G401 (cell line): ENCODE results near the gene DDX54. TPM values are rescaled to one million over a fixed set of nuclear protein-coding genes. Genes with fewer than 3 reads are reported as not detected.

Experiments used
- DNase-seq: peaks from one replicate; pipeline ENCODE4 v3.0.0-alpha.2; 2015; ENCODE audit warnings: low spot score
- in situ Hi-C: cut with HindIII; loops from 2 replicates; pipeline ENCODE4 v1.10.0; 2016; ENCODE audit warnings: low sequenced_read_pairs, mixed read lengths
- total RNA-seq: library from RNA; depleted of rRNA; stranded (reverse); fragments of >200 nt; shearing (Covaris generic); gene quantifications from 2 replicates; pipeline ENCODE4 v1.2.3, GENCODE V29; 2014

The DDX54 gene
- total RNA-seq, 1 experiment from 2014 or later = 130 TPM

DNA sequence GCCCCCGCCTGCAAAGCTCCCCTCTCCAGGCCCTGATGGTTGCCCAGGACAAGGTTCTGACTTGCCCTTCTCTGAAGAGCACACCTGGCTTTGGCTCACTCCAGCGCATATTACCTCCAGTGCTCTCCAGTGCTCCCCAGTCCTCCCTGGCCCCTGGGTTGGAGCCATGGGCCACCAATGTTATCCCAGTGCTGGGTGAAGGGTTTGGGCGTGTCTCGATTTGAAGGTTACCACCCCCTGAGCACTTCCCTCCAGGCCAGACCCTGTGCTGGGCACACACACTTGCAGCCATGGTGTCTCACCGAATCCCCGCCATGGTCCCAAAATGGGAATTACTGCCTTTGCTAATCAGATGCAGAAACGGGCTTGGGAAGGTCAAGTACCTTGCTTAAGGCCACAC is 11.3 kb upstream of the DDX54 start:
- in situ Hi-C loops = no loop called here
- DNase-seq = no peak

DNA sequence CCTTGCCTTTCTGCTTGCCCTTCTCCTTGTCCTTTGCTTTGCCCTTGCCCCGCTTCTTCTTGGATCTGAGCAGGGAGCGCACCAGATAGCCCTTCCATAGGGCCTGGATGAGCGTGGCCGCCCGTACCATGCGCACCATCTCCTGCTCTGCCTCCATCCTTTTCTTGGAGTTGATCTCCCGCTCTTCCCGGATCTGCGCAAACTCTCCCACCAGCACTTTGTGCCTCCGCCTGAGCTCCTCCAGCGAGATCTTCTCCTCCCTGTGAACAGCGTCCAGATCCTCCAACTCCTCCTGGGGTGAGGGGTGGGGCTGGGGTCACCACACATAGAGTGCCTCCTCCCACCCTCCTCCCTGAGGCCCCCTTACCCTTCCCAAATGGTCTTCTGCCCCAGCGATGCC is 10.3 kb upstream of the DDX54 start:
- in situ Hi-C loops = no loop called here
- no peak for DNase-seq

DNA sequence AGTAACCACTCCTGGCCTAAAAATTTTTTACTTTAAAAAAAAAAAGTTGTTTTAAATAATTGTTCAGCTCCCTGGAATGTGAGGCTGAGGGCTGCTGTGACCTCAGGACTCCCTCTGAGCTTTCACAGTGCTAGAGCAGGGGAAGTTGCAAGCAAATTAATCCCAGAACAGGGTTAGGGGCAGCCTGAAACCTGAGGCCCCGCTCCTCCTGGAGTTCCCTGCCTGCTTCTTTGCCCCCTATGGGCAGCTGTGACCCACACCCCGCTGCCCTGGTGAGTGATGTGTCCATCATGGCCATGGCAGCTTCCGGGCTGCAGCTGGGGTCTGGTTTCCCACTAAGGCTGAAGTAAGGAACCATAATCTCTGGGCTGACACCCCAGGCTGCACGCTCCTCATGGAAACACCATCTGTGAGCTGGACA is 9.7 kb upstream of the DDX54 start:
- DNase-seq = no peak
- in situ Hi-C loops = no loop called here

DNA sequence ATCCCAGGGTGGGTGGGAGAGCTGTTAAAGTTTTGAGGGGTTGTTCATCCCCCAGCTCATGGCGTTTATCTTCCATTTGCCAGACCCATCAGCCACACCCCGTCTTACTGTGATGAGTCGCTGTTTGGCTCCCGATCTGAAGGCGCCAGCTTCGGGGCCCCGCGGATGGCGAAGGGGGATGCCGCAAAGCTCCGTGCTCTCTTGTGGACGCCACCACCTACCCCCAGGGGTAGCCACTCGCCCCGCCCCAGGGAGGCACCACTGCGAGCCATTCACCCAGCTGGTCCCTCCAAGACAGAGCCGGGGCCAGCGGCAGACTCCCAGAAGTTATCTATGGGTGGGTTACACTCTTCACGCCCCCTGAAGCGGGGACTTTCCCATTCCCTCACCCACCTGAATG is 5.9 kb upstream of the DDX54 start:
- in situ Hi-C loops = no loop called here
- DNase-seq = no peak

DNA sequence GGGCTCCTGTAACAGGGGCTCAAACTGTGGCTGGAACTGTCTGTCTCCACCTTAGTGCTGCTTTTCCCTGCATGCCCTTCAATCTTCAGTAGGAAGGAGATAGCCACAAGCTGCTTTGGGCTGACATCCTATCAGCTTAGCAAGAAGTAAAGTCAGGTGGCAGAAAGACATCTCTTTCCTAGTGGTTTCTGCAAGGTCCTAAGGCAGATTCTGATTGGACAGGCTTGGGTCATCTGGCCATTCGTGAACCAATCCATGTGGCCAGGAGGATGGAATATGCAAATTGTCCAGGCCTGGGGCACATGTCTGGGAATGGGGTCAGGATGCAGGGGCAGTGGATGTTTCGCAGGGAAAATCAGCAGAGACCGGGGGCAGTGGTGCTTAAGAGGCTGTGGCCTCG is 5.5 kb upstream of the DDX54 start:
- in situ Hi-C loops = no loop called here
- peak; percentile 67 for DNase-seq

DNA sequence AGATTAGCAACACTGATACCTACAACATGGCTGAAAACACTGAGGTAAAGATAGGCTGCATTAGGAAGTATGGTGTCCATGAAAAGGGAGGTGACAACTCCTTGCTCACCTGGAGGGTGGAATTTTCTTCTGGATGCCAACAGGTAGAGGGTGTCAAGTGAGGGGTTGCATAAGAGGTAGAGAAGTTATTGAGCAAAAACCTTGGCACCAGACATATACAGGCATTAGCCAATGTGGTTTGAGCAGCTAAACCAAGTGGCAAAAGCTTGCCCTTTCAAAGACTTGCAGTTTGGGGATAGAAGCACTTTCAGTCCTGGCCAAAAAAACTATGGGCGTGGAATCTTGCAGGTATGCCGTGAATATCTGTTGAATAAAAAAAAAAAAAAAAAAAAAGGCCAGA is 4.1 kb upstream of the DDX54 start:
- DNase-seq = no peak
- in situ Hi-C loops = no loop called here

DNA sequence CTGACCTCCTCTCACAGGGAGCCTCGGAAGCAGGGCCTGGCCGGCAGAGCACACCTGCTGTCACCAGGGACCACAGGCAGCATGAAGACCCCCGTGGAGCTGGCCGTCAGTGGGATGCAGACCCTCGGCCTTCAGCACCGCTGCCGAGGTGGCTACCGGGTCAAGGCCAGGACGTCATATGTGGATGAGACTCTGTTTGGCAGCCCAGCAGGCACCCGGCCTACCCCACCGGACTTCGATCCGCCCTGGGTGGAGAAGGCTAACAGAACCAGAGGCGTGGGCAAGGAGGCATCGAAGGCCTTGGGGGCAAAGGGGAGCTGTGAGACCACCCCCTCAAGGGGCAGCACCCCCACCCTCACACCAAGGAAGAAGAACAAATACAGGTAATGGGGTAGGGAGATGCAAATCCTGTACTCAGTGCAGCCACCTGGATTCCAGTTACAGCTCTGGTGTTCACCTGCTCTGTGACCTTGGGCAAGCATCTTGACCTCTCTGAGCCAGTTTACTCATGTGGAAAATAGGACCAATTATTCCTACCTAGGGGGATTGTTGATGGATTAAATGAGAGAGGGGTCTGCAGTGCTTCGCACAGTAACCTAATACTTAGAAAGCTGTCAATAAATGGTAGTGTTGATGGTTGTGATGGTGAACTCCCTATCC is 1.5 kb upstream of the DDX54 start:
- DNase-seq = no peak
- in situ Hi-C loops = no loop called here

DNA sequence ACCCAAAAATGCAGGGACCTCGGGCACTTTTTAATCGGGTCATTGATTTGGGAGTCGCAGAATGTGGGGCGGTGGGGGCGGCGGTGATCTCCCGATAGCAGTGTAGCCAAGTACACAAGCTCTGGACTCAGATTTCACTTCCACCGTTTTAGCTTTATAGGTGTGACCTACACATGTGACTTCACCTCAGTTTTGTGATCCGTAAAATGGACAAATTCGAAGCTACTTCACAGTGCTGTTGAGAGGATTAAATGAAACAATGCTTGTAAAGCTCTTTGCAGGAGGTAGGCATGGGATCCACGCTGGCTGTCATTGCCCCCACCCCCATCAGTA is 721 bp upstream of the DDX54 start:
- in situ Hi-C loops = no loop called here
- DNase-seq = no peak

DNA sequence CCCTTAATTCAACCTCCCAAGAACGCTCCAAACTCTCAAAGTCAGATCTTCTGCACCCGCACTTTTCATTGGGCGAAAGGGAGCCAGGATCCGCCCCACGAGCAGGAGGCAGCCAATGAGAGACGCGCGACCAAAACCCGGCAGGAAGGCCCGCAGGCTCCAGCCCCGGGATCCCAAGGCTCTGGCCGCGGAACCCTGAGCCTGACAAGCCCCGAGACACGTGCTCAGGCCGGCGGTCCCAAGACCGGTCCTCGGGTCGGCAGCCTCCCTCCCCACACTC is 438 bp downstream of the DDX54 start:
- DNase-seq = peak; percentile 86
- in situ Hi-C loops = no loop called here

DNA sequence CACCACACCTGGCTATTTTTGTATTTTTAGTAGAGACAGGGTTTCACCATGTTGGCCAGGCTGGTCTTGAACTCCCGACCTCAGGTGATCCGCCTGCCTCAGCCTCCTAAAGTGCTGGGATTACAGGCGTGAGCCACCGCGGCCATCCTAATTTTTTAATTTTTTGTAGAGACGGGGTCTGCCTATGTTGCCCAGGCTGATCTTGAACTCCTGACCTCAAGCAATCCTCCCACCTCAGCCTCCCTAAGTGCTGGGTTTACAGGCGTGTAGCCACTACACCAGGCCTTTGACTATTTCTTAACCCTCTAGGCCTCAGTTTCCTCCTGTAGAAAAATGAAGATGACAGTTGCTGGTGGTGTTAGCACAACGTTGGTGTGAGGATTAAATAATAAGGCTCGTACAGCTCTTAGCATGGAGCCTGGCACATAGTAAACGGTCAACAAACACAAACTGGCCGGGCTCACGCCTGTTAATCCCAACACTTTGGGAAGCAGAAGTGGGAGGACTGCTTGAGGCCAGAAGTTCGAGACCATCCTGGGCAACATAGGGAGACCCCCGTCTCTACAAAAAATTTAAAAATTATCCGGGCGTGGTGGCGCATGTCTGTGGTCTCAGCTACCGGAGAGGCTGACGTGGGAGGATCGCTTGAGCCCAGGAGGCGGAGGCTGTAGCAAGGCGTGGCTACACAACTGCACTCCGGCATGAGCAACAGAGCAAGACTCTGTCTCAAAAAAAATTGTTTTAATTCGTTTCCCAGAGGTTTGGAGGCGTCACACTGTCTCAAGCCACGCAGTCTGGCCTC is 979 bp downstream of the DDX54 start:
- in situ Hi-C loops = no loop called here
- no peak for DNase-seq

DNA sequence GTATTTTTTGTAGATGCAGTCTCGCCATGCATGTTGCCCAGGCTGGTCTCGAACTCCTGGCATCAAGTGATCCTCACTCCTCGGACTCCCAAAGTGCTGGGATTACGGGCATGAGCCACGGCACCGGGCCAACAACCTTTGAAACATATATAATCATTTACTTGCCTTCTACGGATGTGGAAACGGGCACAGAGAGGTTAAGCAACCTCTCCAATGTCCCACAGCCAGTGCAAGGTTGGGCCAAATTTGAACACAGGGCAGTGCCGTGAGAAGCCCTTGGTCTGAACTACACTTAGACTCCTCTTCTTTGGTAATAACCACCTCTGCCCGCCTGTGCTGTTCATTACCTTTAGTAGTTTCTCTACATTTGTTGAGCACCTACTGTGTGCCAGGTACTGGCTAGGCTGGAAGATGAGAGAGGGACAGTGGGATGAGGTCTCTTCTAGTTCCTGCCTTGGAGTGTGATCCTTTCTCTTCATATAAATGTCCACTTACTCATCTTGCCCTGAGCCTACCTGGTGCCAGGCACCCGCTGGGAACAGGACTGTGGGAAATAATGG is 2.2 kb downstream of the DDX54 start:
- DNase-seq = no peak
- in situ Hi-C loops = no loop called here

DNA sequence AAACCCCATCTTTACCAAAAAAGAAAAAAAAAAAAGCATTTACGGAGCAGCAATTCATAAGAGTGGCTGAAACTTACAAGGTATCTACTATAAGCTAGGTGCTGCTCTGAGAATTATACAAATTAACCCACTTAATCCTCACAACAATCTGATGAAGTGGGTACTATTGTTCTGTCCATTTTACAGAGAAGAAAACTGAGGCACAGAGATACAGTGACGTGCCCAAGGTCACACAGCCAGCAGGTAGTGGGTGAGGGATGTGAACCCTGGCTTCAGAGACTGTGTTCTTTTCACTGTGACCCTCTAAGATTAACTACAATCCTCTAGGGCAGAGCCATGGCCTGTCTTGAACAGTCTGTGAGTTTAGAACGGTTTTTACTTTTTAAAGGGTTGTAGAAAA is 3.3 kb downstream of the DDX54 start:
- in situ Hi-C loops = no loop called here
- no peak for DNase-seq

DNA sequence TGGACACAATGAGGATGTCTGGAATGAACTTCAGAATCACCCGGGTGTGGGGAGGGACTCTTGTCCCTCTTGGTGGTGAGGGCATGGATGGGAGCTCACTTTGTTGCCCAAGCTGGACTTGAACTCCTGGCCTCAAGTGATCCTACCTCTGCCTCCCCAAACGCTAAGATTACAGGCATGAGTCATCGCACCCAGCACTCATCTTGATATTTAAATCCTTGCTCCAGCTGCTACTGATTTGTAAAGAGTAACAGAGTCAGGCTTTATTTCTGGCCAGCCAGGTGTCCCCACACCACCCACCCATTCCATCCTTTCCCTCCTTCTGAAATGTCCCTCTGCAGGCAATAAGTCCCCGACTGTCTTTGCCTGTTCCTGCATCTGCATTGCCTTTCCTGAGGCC is 4.9 kb downstream of the DDX54 start:
- no peak for DNase-seq
- in situ Hi-C loops = no loop called here

DNA sequence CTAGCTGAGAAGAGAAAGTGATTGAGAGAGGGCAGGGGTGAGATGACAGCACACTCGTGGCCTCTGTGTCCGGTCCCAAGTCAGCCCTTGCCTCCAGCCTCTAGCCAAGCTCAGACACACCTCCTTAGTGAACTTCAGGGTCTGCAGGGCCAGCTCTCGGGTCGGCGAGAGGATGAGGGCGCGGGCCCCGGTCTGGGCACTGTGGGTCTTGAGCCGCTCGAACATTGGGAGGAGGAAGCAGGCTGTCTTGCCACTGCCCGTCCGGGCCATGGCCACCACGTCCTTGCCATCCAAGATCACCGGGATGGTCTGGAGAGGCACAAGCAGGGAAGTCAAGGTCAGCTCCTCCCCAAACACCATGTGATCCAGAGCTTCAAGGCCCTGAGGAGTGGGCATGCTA is 6.3 kb downstream of the DDX54 start:
- no peak for DNase-seq
- in situ Hi-C loops = no loop called here

DNA sequence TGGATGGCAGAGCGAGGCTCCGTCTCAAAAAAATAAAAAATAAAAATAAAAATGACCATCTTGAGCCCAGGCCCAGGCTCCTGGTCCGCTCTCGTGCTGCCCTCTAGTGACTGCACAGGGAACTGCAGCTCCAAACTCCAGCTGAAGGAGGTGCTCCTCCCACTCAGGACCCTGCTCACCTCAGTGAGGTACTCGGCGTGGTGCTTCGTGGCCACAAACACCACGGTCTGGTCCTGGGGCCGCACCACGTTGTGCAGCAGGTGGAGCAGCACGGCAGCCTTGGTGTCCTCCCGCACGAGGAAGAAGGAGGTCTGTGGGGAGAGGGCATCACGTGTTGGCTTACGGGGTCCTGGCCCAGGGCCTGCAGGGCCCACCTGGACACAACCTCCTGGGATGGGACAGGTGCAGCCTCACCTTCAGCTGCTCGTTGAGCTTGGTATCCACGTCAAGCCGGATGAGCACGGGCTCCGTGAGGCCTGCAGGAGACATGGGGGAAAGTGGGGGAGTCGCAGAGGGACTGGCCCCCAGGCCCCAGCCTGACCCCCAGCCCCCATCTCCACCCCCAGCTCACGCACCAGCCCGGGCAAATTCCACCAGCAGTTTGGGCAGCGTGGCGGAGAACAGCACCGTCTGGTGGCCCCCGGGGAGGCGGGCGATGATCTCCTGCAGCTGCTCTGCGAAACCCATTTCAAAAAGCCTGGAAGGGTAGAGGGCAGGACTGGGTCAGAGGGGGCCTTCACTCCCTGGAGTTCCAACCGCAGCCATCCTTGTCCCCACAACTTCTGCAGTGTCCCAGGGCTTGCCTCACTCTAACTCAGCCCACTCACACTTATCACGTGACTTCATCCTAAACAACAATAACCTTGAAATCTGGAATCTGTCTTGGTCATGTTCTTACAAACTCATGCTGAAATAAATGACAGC is 10.6 kb downstream of the DDX54 start:
- peak; percentile 75 for DNase-seq
- in situ Hi-C loops = loop anchor here (25.0 kb wide), 1 partner anchor 112 kb away; the partner anchor contains the start of gene DTX1

DNA sequence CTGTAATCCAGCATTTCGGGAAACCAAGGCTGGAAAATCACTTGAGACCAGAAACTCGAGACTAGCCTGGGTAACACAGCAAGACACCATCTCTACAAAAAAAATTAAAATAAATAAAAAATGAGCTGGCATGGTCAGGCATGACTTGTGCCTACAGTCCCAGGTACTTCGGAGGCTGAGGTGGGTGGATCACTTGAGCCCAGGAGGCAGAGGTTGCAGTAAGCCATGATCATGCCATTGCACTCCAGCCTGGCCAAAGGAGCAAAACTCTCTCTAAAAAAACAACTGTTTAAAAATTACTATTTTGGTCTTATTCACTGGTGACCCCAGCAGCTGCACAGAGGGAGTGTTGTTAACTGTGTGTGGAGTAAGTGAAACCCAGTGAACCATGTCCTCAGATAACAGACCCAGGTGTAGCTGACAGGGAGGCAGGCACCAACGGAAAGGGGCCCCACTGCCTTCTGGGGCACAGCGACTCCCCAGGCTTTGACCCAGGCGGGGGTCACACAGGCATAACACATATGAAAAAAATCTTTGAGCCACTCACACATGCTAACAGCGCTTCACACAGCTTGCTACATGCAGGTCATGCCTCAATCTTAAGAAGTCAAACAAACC is 12.1 kb downstream of the DDX54 start:
- in situ Hi-C loops = loop anchor here (25.0 kb wide), 1 partner anchor 111 kb away; the partner anchor contains the start of gene DTX1
- no peak for DNase-seq

DNA sequence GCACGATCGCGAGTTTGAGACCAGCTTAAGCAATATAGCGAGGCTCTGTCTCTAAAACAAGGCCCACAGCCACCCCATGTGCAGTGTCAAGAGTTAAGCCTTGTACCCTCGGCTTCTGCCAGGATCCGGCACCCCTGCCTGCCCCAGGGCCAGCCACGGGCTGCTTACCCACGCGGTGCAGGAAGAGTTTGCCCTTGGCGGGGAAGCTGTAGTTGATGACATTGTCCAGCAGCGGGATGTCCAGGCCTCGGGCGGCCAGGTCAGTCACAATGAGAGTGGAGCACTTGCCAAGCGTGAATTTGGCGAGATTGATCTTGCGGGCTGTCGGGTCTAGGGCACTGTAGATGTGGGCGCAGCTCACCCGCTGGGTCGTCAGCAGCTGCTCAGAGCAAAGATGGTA is 13.1 kb downstream of the DDX54 start:
- in situ Hi-C loops = loop anchor here (25.0 kb wide), 1 partner anchor 110 kb away; the partner anchor contains the start of gene DTX1
- DNase-seq = no peak

DNA sequence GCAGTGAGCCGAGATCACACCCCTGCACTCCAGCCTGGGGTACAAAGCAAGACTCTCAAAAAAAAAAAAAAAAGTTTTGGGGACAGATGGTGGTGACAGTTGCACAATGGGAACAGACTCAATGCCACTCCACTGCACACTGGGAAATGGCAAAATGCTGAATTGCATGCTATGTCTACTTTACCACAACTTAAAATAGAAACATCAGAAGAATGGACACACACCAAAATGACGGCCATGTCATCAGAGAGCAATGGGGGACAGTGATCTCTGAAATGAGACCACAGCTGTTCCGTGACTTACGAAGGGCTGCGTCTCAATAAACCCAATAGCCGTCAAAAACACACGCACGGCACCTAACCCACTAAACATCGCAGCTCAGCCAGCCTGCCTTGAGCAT is 13.7 kb downstream of the DDX54 start:
- DNase-seq = no peak
- in situ Hi-C loops = loop anchor here (25.0 kb wide), 1 partner anchor 109 kb away; the partner anchor contains the start of gene DTX1

DNA sequence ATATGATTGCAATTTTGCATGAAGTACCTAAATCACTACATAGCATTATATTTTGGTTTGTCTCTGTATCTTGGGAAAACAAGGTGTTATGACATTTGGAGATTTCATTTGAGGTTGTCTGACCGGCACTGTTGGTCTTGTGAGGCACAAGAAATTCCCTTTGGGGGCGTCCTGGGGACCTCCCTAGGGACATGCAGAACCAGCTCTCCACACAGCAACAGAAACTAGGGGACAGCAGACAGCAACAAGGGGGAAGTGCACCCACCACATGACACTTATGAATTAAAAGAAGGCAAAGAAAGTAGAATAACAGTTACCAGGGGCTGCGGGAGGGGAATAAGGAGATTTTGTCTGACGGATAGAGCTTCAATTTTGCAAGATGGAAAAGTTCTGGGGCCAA is 14.4 kb downstream of the DDX54 start:
- no peak for DNase-seq
- in situ Hi-C loops = loop anchor here (25.0 kb wide), 1 partner anchor 109 kb away; the partner anchor contains the start of gene DTX1
